GM12878 (cell line): ENCODE measurements around the gene GPC6. TPM values are rescaled to one million over a fixed set of nuclear protein-coding genes. Genes with fewer than 3 reads are reported as not detected.

ENCODE experiments used
- ATAC-seq: fragments of 200-7000 bp; cut with Tn5 transposase; 3 replicates; pipeline ENCODE4 v1.9.1; 2020; ENCODE audit warnings: mild to moderate bottlenecking, moderate library complexity
- BruUV-seq: library from RNA; stranded (reverse); fragments of 400-500 nt; replicated peaks from 2 replicates; lab custom pipeline; 2021; lab: Mats Ljungman, UMichigan
- CTCF ChIA-PET: fragments of 300-600 bp; sonication (Branson Sonifier 250); formaldehyde crosslinking; extraction: SDS; loops from one replicate; lab custom pipeline; 2021; ENCODE audit warnings: inconsistent platforms; lab: Yijun Ruan, JAX
- POLR2A ChIA-PET: fragments of 350-600 bp; formaldehyde crosslinking; extraction: SDS; loops from one replicate; lab custom pipeline; 2021; ENCODE audit warnings: inconsistent platforms; lab: Charles Lee
- RAD21 ChIA-PET: fragments of 300-600 bp; sonication (Branson Sonifier 250); formaldehyde crosslinking; loops from one replicate; lab custom pipeline; 2023; ENCODE audit warnings: antibody characterized with exemption; ENCODE audit not compliant: unreplicated experiment; lab: Charles Lee
- SMC1A ChIA-PET: fragments of 300-600 bp; sonication (Branson Sonifier 250); formaldehyde crosslinking; loops from one replicate; lab custom pipeline; 2023; ENCODE audit not compliant: unreplicated experiment, uncharacterized antibody; lab: Charles Lee
- DNase-seq: peaks from one replicate; pipeline ENCODE4 v3.0.0-alpha.2; 2011; ENCODE audit warnings: low read depth, low spot score
- FAIRE-seq: peaks from 3 replicates; lab custom pipeline; 2011; peaks lifted over from hg19 to GRCh38; lab: Jason Lieb, UNC
- H2AFZ ChIP-seq: 2 replicates; pipeline ENCODE4 v1.6.0; 2011; ENCODE audit warnings: low read depth, low read length, control low read depth; ENCODE audit not compliant: control insufficient read depth
- H3K27ac ChIP-seq: 2 replicates; pipeline ENCODE4 v1.5.1; 2011; ENCODE audit warnings: control low read depth; ENCODE audit not compliant: control insufficient read depth, insufficient read depth
- H3K27me3 ChIP-seq, 2 experiments: replicated peaks in 1 of 2; 2 replicates each; pipeline versions ENCODE4 v1.6.0 to v1.6.1; 2011; ENCODE audit warnings: low read length in 1 of 2; ENCODE audit not compliant: control insufficient read depth in 2 of 2, insufficient read depth in 2 of 2
- H3K36me3 ChIP-seq, 2 experiments: 2 replicates each; pipeline ENCODE4 v1.5.1; 2011; ENCODE audit warnings: low read length in 1 of 2; ENCODE audit not compliant: control insufficient read depth in 2 of 2, insufficient read depth in 2 of 2
- H3K4me1 ChIP-seq: 2 replicates; pipeline ENCODE4 v1.6.1; 2011; ENCODE audit warnings: mild to moderate bottlenecking, low read length, moderate library complexity, mixed read lengths; ENCODE audit not compliant: control insufficient read depth, insufficient read depth
- H3K4me2 ChIP-seq: 2 replicates; pipeline ENCODE4 v1.6.0; 2011; ENCODE audit warnings: control low read depth; ENCODE audit not compliant: control insufficient read depth, insufficient read depth
- H3K4me3 ChIP-seq: fragments of 200-600 bp; sonication (generic); 2 replicates; pipeline ENCODE4 v1.5.1; 2016
- H3K79me2 ChIP-seq: 2 replicates; pipeline ENCODE4 v1.6.0; 2011; ENCODE audit warnings: low read length; ENCODE audit not compliant: control insufficient read depth, insufficient read depth
- H3K9ac ChIP-seq: 2 replicates; pipeline ENCODE4 v1.8.0; 2011; ENCODE audit warnings: low read length, control low read depth, mixed read lengths; ENCODE audit not compliant: control insufficient read depth, insufficient read depth
- H3K9me3 ChIP-seq: replicated peaks from 3 replicates; pipeline ENCODE4 v1.5.1; 2011; ENCODE audit warnings: mild to moderate bottlenecking, low read length; ENCODE audit not compliant: control insufficient read depth, insufficient read depth
- H4K20me1 ChIP-seq: 2 replicates; pipeline ENCODE4 v1.6.0; 2011; ENCODE audit not compliant: control insufficient read depth, insufficient read depth
- ATF2 ChIP-seq: IDR thresholded peaks from 2 replicates; pipeline ENCODE4 v1.6.1; 2012; ENCODE audit warnings: low read length, inconsistent platforms
- BCLAF1 ChIP-seq: fragments of 450-650 bp; IDR thresholded peaks from 2 replicates; pipeline ENCODE4 v1.6.1; 2017; ENCODE audit warnings: antibody characterized with exemption, mild to moderate bottlenecking, moderate library complexity
- BHLHE40 ChIP-seq, 2 experiments: fragments of 450-650 bp in 1 of 2; IDR thresholded peaks; 2 replicates each; pipeline ENCODE4 v1.6.1; 2011 to 2017; ENCODE audit warnings: low read depth in 2 of 2, borderline replicate concordance in 1 of 2, improper control_type of control experiment in 1 of 2, low read length in 1 of 2, mild to moderate bottlenecking in 1 of 2
- CUX1 ChIP-seq: IDR thresholded peaks from 2 replicates; pipeline ENCODE4 v1.6.1; 2012; ENCODE audit warnings: improper control_type of control experiment, low read depth, low read length; ENCODE audit not compliant: insufficient replicate concordance
- E4F1 ChIP-seq: fragments of 450-650 bp; IDR thresholded peaks from 2 replicates; pipeline ENCODE4 v1.6.1; 2018; ENCODE audit warnings: borderline replicate concordance, mild to moderate bottlenecking; ENCODE audit not compliant: partially characterized antibody
- HDGF ChIP-seq: fragments of 450-650 bp; IDR thresholded peaks from 2 replicates; pipeline ENCODE4 v1.6.1; 2016; ENCODE audit warnings: antibody characterized with exemption
- KDM1A ChIP-seq: fragments of 200-600 bp; sonication (generic); IDR thresholded peaks from 2 replicates; pipeline ENCODE4 v1.6.1; 2016; ENCODE audit warnings: borderline replicate concordance
- PAX5 ChIP-seq: IDR thresholded peaks from 2 replicates; pipeline ENCODE4 v1.6.1; 2011; ENCODE audit warnings: low read depth, low read length, borderline replicate concordance
- SIN3A ChIP-seq: IDR thresholded peaks from 2 replicates; pipeline ENCODE4 v1.6.1; 2012; ENCODE audit warnings: low read depth, low read length, improper control_type of control experiment
- SIX5 ChIP-seq: IDR thresholded peaks from 2 replicates; pipeline ENCODE4 v1.6.1; 2011; ENCODE audit warnings: mild to moderate bottlenecking, low read depth, low read length, moderate library complexity; ENCODE audit not compliant: severe bottlenecking
- TAF1 ChIP-seq: IDR thresholded peaks from 2 replicates; pipeline ENCODE4 v1.6.1; 2011; ENCODE audit warnings: mild to moderate bottlenecking, low read depth, low read length, borderline replicate concordance
- WGBS: methylation state at CpG from one replicate; pipeline ENCODE4 v1.1.6; 2016; ENCODE audit warnings: low lambda C conversion rate; ENCODE audit not compliant: insufficient replicate concordance, insufficient coverage; ENCODE audit errors: missing lambda C conversion rate; 5-methylcytosine and 5-hydroxymethylcytosine counted together
- in situ Hi-C: fragments of 300-500 bp; cut with MboI; formaldehyde crosslinking; loops from 9 replicates; pipeline ENCODE4 v1.14.3; 2018; ENCODE audit warnings: mixed read lengths
- intact Hi-C: fragments of 100-400 bp; cut with micrococcal nuclease; formaldehyde crosslinking; loops from one replicate; pipeline ENCODE4 v1.14.2; 2022; ENCODE audit not compliant: unreplicated experiment
- polyA plus RNA-seq, 11 experiments: library from polyadenylated mRNA; depleted of rRNA in 4 of 11; unstranded in 6 of 11; stranded (reverse) in 5 of 11; fragments of >200 nt; fragmentation: Nextera tagmentation in 4 of 11; fragmentation: Illumina TruSeq in 1 of 11; extraction: Ambion mirVana in 4 of 11; extraction: Trizol in 1 of 11; gene quantifications; 1 replicate in 1 of 11; 2 replicates in 10 of 11; pipeline versions ENCODE4 v1.2.1 to v1.2.3, GENCODE V29; 2011 to 2016; ENCODE audit warnings: inconsistent platforms in 2 of 11, missing spikeins in 2 of 11, low read depth in 1 of 11
- total RNA-seq, 4 experiments: library from RNA; depleted of rRNA in 3 of 4; stranded (reverse); fragments of >200 nt in 3 of 4; fragmentation: Illumina TruSeq in 1 of 4; extraction: Trizol in 1 of 4; gene quantifications; 2 replicates each; pipeline versions ENCODE4 v1.2.1 to v1.2.3, GENCODE V29; 2013 to 2021

GPC6 gene
- total and polyA plus RNA-seq, 10 of the 15 experiments (the other 5 are each of a cell fraction or from before 2014, with no cell fraction given), result 0.03 to 0.04 (median 0.03) TPM; not detected in 7

- CTCF ChIA-PET, result no interaction called here
- FAIRE-seq, result no peak
- in situ Hi-C loops, result no loop called here
- no peak for TF ChIP-seq E4F1
- no peak for TF ChIP-seq KDM1A
- TF ChIP-seq TAF1, result no peak
- no peak for TF ChIP-seq ATF2
- TF ChIP-seq HDGF, result no peak
- TF ChIP-seq CUX1, result no peak
- TF ChIP-seq BHLHE40 (IDR thresholded peaks at IDR 0.05; ENCODE audit: borderline replicate concordance in 1 of 2, low read depth in 2 of 2, low read length in 1 of 2), result no peak
- TF ChIP-seq SIX5, result no peak
- no peak for TF ChIP-seq PAX5
- TF ChIP-seq SIN3A, result no peak
- TF ChIP-seq BCLAF1, result no peak
These were observed 700.8 kb downstream of the GPC6 start for GRCh38 chr13:93927431-93927830.

More at GRCh38 chr13:93927431-93927830, 700.8 kb downstream of the GPC6 start:
- Histone ChIP-seq H3K79me2 (no peaks in the 10 kb centered on the region), H3K4me3 (no peak overlapping the region), H4K20me1 (no peaks in the 10 kb centered on the region), H3K9ac (no peak overlapping the region), H3K4me2 (no peak overlapping the region), H3K36me3 (no peaks in the 10 kb centered on the region), H3K9me3 (no peaks in the 10 kb centered on the region), H3K27me3 (no peaks in the 10 kb centered on the region), H2AFZ (no peak overlapping the region), H3K4me1 (no peaks in the 10 kb centered on the region), H3K27ac (no peak overlapping the region)
- POLR2A ChIA-PET, result no interaction called here
- BruUV-seq, result no TSS peak
- 0% methylated on average over 1 of the region's 1 CpG for WGBS
- SMC1A ChIA-PET, result no interaction called here
- DNase-seq (no peak), ATAC-seq (no peak)
- intact Hi-C loops, result no loop called here
- RAD21 ChIA-PET, result no interaction called here
